ENCODE results near the gene HSPA9. TPM values are rescaled to one million over a fixed set of nuclear protein-coding genes. Genes with fewer than 3 reads are reported as not detected.

HSPA9 gene
- total RNA-seq, 4 donors from 2014 or later: 139 to 250 (median 186) TPM

GRCh38 chr5:138616508-138616907, 41.3 kb upstream of the HSPA9 start:
- no peaks in the 10 kb centered on the region for H3K36me3 ChIP-seq
- no peak overlapping the region for H3K4me3 ChIP-seq
- H3K4me1 ChIP-seq: peaks cover 0 to 5% (median 5%) of the 10 kb centered on the region in 4 donors
- H3K9me3 ChIP-seq: no peaks in the 10 kb centered on the region
- no peak overlapping the region for H3K27ac ChIP-seq (replicated peaks in 1 of 4)
- intact Hi-C loops (cut with DNase I): no loop called here
- H3K27me3 ChIP-seq: no peaks in the 10 kb centered on the region
- no peak for DNase-seq (ENCODE audit: extremely low spot score)
- TF ChIP-seq POLR2AphosphoS5 (IDR thresholded peaks at IDR 0.05) (no peak), CTCF (IDR thresholded peaks at IDR 0.05) (no peak), EP300 (IDR thresholded peaks at IDR 0.05) (no peak), POLR2A (IDR thresholded peaks at IDR 0.05; ENCODE audit: low read depth) (no peak)
- 83% methylated on average over 5 of the region's 5 CpGs for WGBS

- intact Hi-C loops (cut with DNase I): no loop called here
- no peak overlapping the region for H3K4me3 ChIP-seq
- no peak for TF ChIP-seq CTCF (IDR thresholded peaks at IDR 0.05)
- TF ChIP-seq POLR2AphosphoS5 (IDR thresholded peaks at IDR 0.05): no peak
- TF ChIP-seq POLR2A (IDR thresholded peaks at IDR 0.05; ENCODE audit: low read depth): no peak
- TF ChIP-seq EP300 (IDR thresholded peaks at IDR 0.05): no peak
- 95% methylated on average over 3 of the region's 3 CpGs for WGBS
- peaks cover 10 to 16% (median 15%) of the 10 kb centered on the region in 4 donors for H3K4me1 ChIP-seq
- H3K27ac ChIP-seq (replicated peaks in 1 of 4): no peak overlapping the region
- no peaks in the 10 kb centered on the region for H3K27me3 ChIP-seq
- H3K36me3 ChIP-seq: no peaks in the 10 kb centered on the region
- H3K9me3 ChIP-seq: no peaks in the 10 kb centered on the region
- no peak for DNase-seq (ENCODE audit: extremely low spot score)
Observed at GRCh38 chr5:138615461-138615860, 40.3 kb upstream of the HSPA9 start.

GRCh38 chr5:138611678-138612218, 36.5 kb upstream of the HSPA9 start:
- Histone ChIP-seq H3K36me3 (no peaks in the 10 kb centered on the region), H3K4me1 (peaks cover 13 to 30% (median 27%) of the 10 kb centered on the region in 4 donors), H3K9me3 (no peaks in the 10 kb centered on the region), H3K27me3 (no peaks in the 10 kb centered on the region), H3K4me3 (peak overlapping the region; percentile 38 to 54 (median 51)), H3K27ac (replicated peaks in 1 of 4) (peak overlapping the region in 2 of 4 donors; percentile 59)
- intact Hi-C loops (cut with DNase I): no loop called here
- no peak for DNase-seq (ENCODE audit: extremely low spot score)
- no peak for TF ChIP-seq POLR2AphosphoS5 (IDR thresholded peaks at IDR 0.05)
- TF ChIP-seq CTCF (IDR thresholded peaks at IDR 0.05): no peak
- no peak for TF ChIP-seq POLR2A (IDR thresholded peaks at IDR 0.05; ENCODE audit: low read depth)
- no peak for TF ChIP-seq EP300 (IDR thresholded peaks at IDR 0.05)
- WGBS: 51% methylated on average over 5 of the region's 5 CpGs

- H3K4me3 ChIP-seq: peak overlapping the region; percentile 38 to 54 (median 51)
- intact Hi-C loops (cut with DNase I): no loop called here
- WGBS: 15% methylated on average over 16 of the region's 16 CpGs
Observed at GRCh38 chr5:138610918-138611677, 35.9 kb upstream of the HSPA9 start.

More at GRCh38 chr5:138610918-138611677, 35.9 kb upstream of the HSPA9 start:
- TF ChIP-seq POLR2A (IDR thresholded peaks at IDR 0.05; ENCODE audit: low read depth): no peak
- TF ChIP-seq CTCF (IDR thresholded peaks at IDR 0.05): peak in 1 of 3 experiments; percentile 26
- TF ChIP-seq EP300 (IDR thresholded peaks at IDR 0.05): no peak
- peak in 1 of 2 donors; percentile 16 for TF ChIP-seq POLR2AphosphoS5 (IDR thresholded peaks at IDR 0.05)
- Histone ChIP-seq H3K4me1 (peaks cover 13 to 30% (median 27%) of the 10 kb centered on the region in 4 donors), H3K9me3 (no peaks in the 10 kb centered on the region), H3K27me3 (no peaks in the 10 kb centered on the region), H3K27ac (replicated peaks in 1 of 4) (peak overlapping the region; percentile 27 to 59 (median 43)), H3K36me3 (no peaks in the 10 kb centered on the region)
- no peak for DNase-seq (ENCODE audit: extremely low spot score)
